AG10803 (cell line): Measurements from ENCODE around the gene BACE1.

ENCODE experiments used
- DNase-seq: peaks from one replicate; pipeline ENCODE4 v3.0.0; 2010; ENCODE audit warnings: low read depth
- H3K4me3 ChIP-seq: 2 replicates; pipeline ENCODE4 v1.5.1; 2011; ENCODE audit warnings: mild to moderate bottlenecking, low read length, control low read depth
- TF ChIP-seq, protein P1 (sequence below): conservative IDR thresholded peaks from 2 replicates; pipeline ENCODE4 v1.5.1; 2011; ENCODE audit warnings: mild to moderate bottlenecking, low read length, control low read depth, inconsistent platforms

Gene BACE1

GRCh38 chr11:117305145-117305544, 10.9 kb downstream of the BACE1 start:
- no peak overlapping the region for H3K4me3 ChIP-seq
- TF ChIP-seq, protein P1, sequence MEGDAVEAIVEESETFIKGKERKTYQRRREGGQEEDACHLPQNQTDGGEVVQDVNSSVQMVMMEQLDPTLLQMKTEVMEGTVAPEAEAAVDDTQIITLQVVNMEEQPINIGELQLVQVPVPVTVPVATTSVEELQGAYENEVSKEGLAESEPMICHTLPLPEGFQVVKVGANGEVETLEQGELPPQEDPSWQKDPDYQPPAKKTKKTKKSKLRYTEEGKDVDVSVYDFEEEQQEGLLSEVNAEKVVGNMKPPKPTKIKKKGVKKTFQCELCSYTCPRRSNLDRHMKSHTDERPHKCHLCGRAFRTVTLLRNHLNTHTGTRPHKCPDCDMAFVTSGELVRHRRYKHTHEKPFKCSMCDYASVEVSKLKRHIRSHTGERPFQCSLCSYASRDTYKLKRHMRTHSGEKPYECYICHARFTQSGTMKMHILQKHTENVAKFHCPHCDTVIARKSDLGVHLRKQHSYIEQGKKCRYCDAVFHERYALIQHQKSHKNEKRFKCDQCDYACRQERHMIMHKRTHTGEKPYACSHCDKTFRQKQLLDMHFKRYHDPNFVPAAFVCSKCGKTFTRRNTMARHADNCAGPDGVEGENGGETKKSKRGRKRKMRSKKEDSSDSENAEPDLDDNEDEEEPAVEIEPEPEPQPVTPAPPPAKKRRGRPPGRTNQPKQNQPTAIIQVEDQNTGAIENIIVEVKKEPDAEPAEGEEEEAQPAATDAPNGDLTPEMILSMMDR, result no peak
- DNase-seq, result no peak

DNA sequence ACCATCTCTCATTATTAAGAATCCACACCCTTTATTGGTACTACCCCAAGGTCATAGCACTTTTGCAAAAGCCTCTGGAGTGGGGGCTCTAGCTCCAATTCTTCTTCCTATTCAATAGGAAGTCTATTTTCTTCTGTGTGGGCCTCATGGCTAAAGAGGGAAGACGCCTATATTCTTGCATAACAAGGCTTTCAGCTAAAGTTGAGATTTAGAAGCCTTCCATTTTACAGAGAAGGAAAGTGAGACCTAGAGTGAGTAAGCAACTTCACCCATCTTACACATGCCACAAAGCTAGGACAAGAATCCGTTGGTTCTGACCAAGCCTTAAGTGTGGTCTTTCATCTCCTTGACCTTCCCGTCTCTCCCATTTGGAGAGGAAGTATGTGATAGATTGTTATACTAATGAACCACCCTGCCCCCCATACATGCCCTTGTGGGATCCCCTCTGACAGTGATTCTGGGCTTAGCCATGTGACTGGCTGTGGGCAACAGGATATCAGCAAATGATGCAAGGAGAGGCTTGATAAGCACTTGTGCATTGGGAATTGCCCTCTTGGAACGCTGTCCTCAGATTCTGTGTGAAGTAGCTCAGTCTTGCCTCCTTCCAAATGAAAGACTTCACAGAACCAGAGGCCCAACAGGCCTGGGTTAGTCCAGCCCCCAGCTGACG, 12.3 kb downstream of the BACE1 start:
- H3K4me3 ChIP-seq, result no peak overlapping the region
- no peak for DNase-seq
- TF ChIP-seq, protein P1, result no peak

- no peak for DNase-seq
These were observed 13.0 kb downstream of the BACE1 start for GRCh38 chr11:117303101-117303500.

DNA sequence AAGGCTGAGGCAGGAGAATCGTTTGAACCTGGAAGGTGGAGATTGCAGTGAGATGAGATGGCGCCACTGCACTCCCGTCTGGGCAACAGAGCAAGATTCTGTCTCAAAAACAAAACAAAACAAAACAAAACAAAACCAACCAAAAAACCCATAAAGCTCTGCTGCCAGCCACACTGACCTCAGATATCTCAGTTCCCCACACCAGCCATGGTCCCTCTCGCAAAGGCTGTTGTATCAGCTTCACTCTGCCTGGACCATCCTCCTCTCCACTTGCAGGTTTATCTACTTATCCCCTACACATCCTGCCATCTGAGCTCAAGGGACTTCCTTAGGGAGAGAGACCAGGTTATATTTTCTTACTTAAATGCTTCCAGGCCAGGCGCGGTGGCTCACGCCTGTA, 13.8 kb downstream of the BACE1 start:
- DNase-seq, result no peak
- H3K4me3 ChIP-seq, result no peak overlapping the region
- TF ChIP-seq, protein P1, result no peak

More at GRCh38 chr11:117303101-117303500, 13.0 kb downstream of the BACE1 start:
- H3K4me3 ChIP-seq, result no peak overlapping the region
- TF ChIP-seq, protein P1, result no peak

- DNase-seq, result no peak
- TF ChIP-seq, protein P1, result no peak
- no peak overlapping the region for H3K4me3 ChIP-seq
These were observed 15.3 kb downstream of the BACE1 start for GRCh38 chr11:117300773-117301172.

DNA sequence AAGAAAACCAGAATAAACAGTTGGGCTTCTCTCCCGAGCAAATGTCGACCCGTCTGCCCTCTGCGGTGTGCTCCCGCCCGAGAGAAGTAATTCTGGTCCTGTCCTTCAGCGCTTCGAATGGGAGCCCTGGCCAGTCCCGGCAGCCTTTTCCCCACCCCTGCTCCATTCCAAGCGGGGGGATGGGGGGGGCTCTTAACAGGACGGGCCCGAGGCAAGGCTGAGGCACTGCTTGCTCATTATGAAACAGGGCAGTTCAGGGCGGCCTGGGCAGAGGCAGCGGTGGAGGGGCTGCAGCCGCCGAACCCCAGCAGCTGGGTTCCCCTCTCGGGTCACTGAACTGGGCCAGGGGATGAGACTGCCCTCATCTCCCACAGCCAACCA, 15.8 kb downstream of the BACE1 start:
- no peak overlapping the region; the same call in 1 of the 2 replicates for H3K4me3 ChIP-seq
- TF ChIP-seq, protein P1, result no peak
- peak; percentile 24 for DNase-seq

GRCh38 chr11:117299351-117300282, 16.4 kb downstream of the BACE1 start:
- no peak for DNase-seq
- no peak overlapping the region for H3K4me3 ChIP-seq
- TF ChIP-seq, protein P1, result no peak
